GM15510 (cell line): Measurements from ENCODE around the gene ADRA2A.

Experiments used
- POLR2A ChIP-seq: IDR thresholded peaks from 3 replicates; pipeline ENCODE4 v1.6.1; 2011; ENCODE audit warnings: borderline replicate concordance; ENCODE audit not compliant: insufficient read length; ENCODE audit errors: extremely low read depth

ADRA2A gene

GRCh38 chr10:111093741-111094380 is 17.0 kb downstream of the ADRA2A start:
- no peak for TF ChIP-seq POLR2A

- TF ChIP-seq POLR2A: no peak
Measured at GRCh38 chr10:111098679-111099437, 22.0 kb downstream of the ADRA2A start.

- TF ChIP-seq POLR2A: no peak
Measured at GRCh38 chr10:111100198-111100597, 23.4 kb downstream of the ADRA2A start.

GRCh38 chr10:111101796-111102195 is 25.0 kb downstream of the ADRA2A start:
- TF ChIP-seq POLR2A: no peak

DNA sequence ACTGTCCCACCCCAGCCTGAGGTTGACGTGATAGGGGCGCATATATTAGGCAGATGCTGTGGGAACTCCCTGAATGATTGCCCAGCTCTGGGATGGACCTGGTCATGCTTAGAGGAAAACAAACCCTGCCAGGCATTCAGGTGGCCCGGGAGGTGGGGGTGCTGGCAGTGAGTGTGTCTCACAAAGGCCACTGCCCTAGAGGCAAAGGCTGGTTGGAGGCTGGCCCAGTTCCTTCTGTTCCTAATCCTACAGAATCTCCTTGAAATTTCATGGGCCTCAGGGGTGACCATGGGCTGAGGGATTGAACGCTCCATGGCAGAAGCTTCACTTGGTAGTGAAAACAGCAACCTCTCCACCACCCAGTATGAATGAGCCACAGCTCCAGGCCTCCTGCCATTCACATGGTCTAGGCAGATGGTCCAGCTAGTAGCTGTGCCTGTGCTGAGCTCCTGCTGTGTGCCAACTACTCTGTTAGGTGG is 25.6 kb downstream of the ADRA2A start:
- TF ChIP-seq POLR2A: no peak

GRCh38 chr10:111103196-111103840 is 26.5 kb downstream of the ADRA2A start:
- no peak for TF ChIP-seq POLR2A

DNA sequence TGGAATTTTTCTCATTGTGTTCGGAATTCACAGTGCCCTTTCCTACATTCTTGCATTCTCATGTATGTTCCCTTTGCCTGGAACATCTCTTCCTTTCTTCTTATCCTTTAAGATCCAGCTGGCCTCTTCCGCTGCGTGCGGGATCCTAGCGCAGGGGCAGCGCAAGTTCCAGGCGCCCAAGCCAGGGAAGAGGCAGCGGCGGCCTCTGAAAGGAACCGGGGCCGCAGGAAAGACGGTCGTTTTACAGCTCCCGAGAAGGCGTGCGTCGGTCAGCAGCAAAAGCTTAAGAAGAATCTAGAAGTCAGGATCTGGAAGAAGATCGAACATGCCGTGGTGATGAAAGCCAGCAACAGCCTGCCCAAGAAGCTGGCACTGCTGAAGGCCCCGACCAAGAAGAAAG is 28.0 kb downstream of the ADRA2A start:
- no peak for TF ChIP-seq POLR2A

DNA sequence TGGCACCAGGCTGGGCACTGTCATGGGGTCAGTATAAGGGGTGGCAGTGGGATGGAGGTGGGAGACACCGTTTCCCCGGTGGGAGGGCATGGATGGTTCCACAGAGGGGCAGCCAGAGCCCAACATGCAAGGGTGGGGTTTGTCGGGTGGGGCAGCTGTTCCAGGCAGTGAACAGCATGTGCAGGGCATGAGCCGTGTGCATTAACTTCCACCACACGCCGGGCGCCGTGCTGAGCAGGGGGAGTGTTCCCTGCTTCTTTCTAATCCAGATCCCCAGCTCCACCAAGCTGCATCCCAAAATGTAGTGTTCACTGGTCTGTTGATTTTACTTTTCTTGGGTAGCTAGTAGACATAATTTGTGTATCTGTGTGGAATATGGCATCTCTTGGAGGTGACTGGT is 29.3 kb downstream of the ADRA2A start:
- TF ChIP-seq POLR2A: no peak

DNA sequence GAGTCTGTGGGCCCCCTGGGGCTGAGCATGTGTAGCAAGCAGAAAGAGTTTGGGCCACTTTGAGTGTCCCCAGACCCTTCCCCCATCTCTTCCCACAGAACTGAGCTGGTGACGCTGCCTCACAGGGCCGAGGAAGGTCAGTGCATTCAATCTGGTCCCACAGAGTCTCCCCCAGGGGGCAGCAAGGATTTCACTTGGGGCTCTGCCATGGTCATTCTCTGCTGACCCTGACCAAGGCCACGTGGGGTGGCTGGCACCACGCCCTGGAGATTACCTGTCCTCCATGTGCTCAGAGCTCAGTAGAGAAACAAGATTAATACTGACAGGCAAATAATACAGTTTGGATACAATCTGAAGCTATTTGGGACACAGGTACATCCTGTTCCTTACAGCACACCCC is 30.2 kb downstream of the ADRA2A start:
- TF ChIP-seq POLR2A: no peak

DNA sequence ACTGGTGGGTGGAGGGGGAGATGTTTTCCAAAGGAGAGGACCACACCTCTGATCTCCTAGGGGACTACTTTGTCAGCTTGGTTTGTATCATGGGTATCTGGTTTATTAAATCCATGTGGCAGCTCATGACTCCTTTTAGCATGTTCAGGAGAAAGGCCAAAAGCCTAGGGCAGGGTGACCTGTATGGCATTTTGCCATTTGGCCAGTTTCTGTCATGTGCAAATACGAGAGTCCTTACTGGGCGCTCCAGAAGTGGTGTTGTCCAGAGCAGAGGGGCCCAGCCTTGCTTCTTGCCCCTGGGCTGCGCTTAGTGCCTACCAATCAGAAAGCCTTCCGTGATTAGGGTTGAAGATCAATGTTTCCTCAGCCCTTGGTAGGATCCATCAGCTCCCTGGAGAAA is 31.0 kb downstream of the ADRA2A start:
- no peak for TF ChIP-seq POLR2A

GRCh38 chr10:111108441-111108840 is 31.6 kb downstream of the ADRA2A start:
- no peak for TF ChIP-seq POLR2A

DNA sequence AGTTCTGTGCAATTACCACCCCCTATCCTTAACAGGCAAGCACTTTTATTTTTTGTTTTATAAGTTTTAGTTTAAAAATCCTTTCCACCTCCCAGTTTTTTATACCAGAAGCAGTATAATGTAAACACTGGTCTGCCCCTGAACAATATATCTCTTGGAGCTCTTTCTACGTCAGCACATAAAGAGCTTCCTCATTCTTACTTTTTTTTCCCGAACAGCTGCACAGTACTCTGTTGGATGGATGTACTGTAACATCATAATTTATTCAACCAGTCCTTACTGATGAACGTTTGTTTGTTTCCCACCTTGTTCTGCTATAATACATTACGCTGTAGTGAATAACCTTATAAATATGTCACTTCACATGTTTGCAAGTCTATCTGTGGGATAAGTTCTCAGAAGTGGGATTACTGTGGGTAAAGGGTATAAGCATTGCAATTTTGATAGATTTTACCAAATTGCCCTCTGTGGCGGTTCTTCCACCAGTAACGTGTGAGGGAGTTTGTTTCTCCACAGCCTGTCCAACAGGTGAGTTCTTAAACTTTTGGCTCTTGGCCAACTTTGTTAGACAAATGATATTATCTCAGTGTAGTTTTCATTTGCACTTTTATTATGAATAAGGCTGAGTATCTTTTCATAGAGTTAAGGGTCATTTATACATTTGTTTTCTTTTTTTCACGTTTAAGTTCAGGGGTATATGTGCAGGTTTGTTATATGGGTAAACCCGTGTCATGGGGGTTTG is 32.8 kb downstream of the ADRA2A start:
- TF ChIP-seq POLR2A: no peak

- TF ChIP-seq POLR2A: no peak
Measured at GRCh38 chr10:111110771-111111170, 33.9 kb downstream of the ADRA2A start.

- TF ChIP-seq POLR2A: no peak
Measured at GRCh38 chr10:111112333-111112732, 35.5 kb downstream of the ADRA2A start.

- no peak for TF ChIP-seq POLR2A
Measured at GRCh38 chr10:111113238-111113960, 36.6 kb downstream of the ADRA2A start.
